ENCODE results near the gene CPZ.

Gene CPZ

GRCh38 chr4:8581094-8581861 lies 11.3 kb upstream of the CPZ start:
- DNase-seq = no peak

GRCh38 chr4:8582016-8582415 lies 10.5 kb upstream of the CPZ start:
- DNase-seq = no peak

- no peak for DNase-seq
Measured at GRCh38 chr4:8582436-8582835, 10.1 kb upstream of the CPZ start.

- no peak for DNase-seq
Measured at GRCh38 chr4:8582941-8583654, 9.5 kb upstream of the CPZ start.

- no peak for DNase-seq
Measured at GRCh38 chr4:8583655-8584025, 8.9 kb upstream of the CPZ start.

GRCh38 chr4:8585186-8585585 lies 7.4 kb upstream of the CPZ start:
- DNase-seq = no peak

- no peak for DNase-seq
Measured at GRCh38 chr4:8585721-8586212, 6.8 kb upstream of the CPZ start.

- DNase-seq = no peak
Measured at GRCh38 chr4:8586246-8586645, 6.3 kb upstream of the CPZ start.

- no peak for DNase-seq
Measured at GRCh38 chr4:8586671-8587468, 5.7 kb upstream of the CPZ start.

GRCh38 chr4:8587469-8588195 lies 4.9 kb upstream of the CPZ start:
- DNase-seq = no peak

GRCh38 chr4:8588196-8588470 lies 4.4 kb upstream of the CPZ start:
- DNase-seq = no peak

GRCh38 chr4:8589336-8589735 lies 3.2 kb upstream of the CPZ start:
- no peak for DNase-seq

- no peak for DNase-seq
Measured at GRCh38 chr4:8589823-8590545, 2.6 kb upstream of the CPZ start.

- DNase-seq = no peak
Measured at GRCh38 chr4:8590546-8590880, 2.1 kb upstream of the CPZ start.

- DNase-seq = no peak
Measured at GRCh38 chr4:8591114-8591513, 1.5 kb upstream of the CPZ start.

- DNase-seq = no peak
Measured at GRCh38 chr4:8591626-8592365, 769 bp upstream of the CPZ start.

- DNase-seq = no peak
Measured at GRCh38 chr4:8593264-8594096, 915 bp downstream of the CPZ start.

GRCh38 chr4:8594097-8595038 lies 1.8 kb downstream of the CPZ start:
- DNase-seq = peak in 1 of 5 experiments; percentile 17

GRCh38 chr4:8595237-8596087 lies 2.9 kb downstream of the CPZ start:
- no peak for DNase-seq

Data from T-helper 2 cell (primary cell).